GM21526 (cell line): Measurements from ENCODE around the gene DYNC2I2.
"Not testable (repeated sequence)": the region's sequence is repeated elsewhere in the genome, so short reads cannot be mapped to it uniquely, and the experiment has no call there.

Experiments
- ATAC-seq: cut with Tn5 transposase; IDR thresholded peaks from one replicate; pipeline ENCODE4 v1.9.1; 2021; ENCODE audit warnings: moderate library complexity; ENCODE audit not compliant: unreplicated experiment, low FRiP score

Gene DYNC2I2

GRCh38 chr9:128687453-128687852 lies 30.8 kb upstream of the DYNC2I2 start:
- ATAC-seq = no peak

- no peak for ATAC-seq
These were observed 29.2 kb upstream of the DYNC2I2 start for GRCh38 chr9:128685636-128686489.

DNA sequence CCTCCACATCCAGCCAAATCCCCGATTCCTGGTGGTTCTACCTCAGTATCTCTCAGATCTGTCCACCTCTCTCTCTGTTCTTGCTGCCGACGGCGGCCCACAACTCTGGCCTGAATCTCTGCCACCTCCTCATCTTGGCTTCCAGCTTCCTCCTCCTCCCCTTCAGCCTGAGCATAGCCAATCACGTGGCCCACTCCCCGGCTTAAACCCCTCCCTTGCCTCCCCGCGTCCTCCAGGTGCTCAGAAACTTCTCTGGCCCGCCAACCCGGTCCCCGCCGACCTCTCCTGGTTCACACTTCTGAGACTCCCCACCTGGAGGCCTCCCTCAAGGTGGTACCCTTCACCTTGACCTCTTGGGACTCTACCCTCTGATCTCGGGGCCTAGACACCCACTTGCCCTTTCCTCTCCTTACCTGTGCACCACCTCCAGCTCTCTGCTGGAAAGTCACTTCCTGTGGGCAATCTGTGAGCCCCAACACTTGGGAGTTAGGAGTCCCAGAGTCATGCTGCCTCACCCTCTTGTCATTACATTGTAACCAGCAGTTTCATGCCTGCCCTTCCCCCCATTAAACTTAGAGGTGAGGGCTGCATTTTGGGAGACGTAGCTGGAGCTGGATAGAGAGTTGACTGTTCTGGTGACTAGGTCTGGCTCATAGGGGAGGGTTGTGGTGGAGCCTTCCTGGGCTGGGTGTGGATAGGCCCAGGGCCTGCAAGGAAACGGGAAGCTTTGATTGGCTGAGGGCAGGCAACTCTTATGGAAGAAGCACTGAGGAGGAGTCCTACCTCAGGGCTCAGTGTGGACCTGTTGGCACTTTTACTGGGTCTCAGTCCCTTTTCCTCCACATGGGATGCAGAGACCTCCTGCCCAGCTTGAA lies 27.9 kb upstream of the DYNC2I2 start:
- ATAC-seq = no peak

DNA sequence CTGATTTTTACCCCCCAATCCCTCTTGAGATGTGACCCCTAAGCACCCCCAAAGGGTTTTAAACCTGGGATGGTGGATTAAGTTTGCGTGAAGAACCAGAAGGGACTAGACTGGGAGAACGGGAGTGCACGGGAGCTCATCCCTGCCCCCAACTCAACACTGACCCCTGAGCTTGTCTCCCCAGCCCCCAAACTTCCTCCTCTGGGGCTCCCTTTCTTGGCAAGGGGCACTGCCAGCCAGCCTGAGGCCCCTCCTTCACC lies 27.3 kb upstream of the DYNC2I2 start:
- ATAC-seq = no peak

DNA sequence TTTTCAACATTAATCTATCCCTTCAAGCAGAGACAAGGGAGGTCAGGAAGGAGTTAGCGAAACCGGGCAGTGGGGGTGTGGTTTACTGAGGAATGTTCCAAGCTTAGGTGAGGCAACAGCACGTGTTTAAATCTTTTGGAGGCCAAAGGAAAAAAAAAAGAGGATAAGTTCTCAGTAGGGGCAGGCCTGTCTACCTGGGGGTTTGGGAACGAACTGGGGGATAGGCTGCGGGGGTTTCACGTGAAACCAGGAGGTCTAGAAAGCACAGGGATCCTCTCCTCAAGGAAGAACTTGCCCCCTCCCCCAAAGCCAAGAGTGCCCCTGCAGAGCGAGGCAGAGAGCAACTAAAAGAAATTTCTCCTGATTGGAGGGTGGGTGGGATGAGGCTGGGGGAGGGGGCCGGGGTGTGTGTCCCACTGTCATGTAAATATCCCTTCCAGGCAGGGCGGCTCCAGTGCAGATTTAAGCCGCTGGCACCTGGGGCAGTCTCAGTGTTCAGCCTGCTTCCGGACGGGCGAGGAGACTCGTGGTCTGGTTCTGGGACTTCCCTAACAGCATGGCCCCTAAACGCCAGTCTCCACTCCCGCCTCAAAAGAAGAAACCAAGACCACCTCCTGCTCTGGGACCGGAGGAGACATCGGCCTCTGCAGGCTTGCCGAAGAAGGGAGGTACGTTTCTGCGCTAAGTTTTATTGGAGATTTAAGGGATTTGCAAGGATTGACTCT lies 26.9 kb upstream of the DYNC2I2 start:
- no peak for ATAC-seq

- no peak for ATAC-seq
These were observed 21.1 kb upstream of the DYNC2I2 start for GRCh38 chr9:128677794-128678193.

GRCh38 chr9:128675382-128675781 lies 18.7 kb upstream of the DYNC2I2 start:
- ATAC-seq = no peak

- no peak for ATAC-seq
These were observed 13.1 kb upstream of the DYNC2I2 start for GRCh38 chr9:128669786-128670185.

DNA sequence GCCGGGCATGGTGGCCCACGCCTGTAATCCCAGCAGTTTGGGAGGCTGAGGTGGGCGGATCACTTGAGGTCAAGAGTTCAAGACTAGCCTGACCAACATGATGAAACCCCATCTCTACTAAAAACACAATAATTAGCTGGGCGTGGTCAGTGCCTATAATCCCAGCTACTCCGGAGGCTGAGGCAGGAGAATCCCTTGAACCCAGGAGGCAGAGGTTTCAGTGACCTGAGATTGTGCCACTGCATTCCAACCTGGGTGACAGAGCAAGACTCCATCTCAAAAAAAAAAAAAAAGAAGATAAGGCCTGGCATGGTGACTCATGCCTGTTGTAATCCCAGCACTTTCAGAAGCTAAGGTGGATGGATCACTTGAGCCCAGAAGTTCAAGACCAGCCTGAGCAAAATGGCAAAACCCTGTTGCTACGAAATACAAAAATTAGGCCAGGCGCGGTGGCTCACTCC lies 9.9 kb upstream of the DYNC2I2 start:
- ATAC-seq = not testable (repeated sequence)

GRCh38 chr9:128657796-128658195 lies 1.1 kb upstream of the DYNC2I2 start:
- ATAC-seq = no peak

DNA sequence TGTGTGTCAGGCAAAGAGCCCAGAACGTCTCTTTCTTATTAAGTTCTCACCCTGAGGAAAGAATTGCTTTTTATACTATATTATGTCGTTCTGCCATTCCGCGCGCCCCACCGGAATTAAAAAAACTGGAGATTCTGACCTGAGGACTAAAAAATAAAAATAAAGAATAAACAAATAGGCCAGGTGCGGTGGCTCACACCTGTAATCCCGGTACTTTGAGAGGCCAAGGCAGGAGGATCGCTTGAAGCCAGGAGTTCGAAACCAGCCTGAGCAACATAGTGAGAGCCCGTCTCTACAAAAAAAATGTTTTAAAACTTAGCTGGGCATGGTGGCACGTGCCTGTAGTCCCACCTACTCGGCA lies 677 bp upstream of the DYNC2I2 start:
- no peak for ATAC-seq

- no peak for ATAC-seq
These were observed 2.2 kb downstream of the DYNC2I2 start for GRCh38 chr9:128654481-128654880.

DNA sequence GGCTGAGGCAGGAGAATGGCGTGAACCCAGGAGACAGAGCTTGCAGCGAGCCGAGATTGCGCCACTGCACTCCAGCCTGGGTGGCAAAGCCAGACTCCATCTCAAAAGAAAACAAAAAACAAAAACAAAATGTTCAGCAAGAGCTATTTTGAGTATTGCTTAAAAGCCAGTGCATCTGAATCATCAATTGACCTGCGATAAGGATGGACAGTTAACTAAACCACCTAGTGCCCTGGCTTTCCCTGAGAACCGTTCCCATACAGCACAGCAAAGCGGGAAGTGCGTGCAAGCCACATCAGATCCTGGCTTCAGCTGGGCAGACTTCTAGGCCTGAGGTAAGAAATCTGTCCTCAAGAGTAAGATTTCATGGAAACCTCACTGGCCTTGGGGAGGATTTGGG lies 2.7 kb downstream of the DYNC2I2 start:
- ATAC-seq = no peak

- no peak for ATAC-seq
These were observed 4.8 kb downstream of the DYNC2I2 start for GRCh38 chr9:128651798-128652197.

- not testable (repeated sequence) for ATAC-seq
These were observed 8.4 kb downstream of the DYNC2I2 start for GRCh38 chr9:128648206-128648605.

GRCh38 chr9:128643519-128644300 lies 12.9 kb downstream of the DYNC2I2 start:
- ATAC-seq = no peak

DNA sequence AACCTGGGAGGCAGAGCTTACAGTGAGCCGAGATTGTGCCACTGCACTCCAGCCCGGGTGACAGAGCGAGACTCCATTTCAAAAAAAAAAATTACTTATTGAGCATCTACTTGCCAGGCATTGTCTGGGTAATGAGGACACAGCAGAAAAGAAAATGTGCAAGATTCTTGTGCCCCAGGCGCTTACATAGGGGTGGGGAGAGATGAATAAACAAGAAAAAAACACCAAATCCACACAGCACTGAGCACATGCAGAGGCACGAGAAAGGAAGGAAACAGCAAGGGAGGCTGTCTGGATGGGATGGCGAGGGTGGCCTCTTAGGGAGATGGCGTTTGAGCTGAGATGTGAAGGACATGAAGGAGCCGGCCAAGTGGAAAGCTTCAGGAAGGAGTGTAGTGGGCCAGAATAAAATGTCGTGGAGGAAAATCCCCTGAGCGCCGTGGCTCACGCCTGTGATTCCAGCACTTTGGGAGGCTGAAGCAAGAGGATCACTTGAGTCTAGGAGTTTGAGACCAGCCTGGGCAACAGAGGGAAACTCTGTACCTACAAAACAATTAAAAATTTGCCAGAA lies 13.9 kb downstream of the DYNC2I2 start:
- ATAC-seq = no peak

DNA sequence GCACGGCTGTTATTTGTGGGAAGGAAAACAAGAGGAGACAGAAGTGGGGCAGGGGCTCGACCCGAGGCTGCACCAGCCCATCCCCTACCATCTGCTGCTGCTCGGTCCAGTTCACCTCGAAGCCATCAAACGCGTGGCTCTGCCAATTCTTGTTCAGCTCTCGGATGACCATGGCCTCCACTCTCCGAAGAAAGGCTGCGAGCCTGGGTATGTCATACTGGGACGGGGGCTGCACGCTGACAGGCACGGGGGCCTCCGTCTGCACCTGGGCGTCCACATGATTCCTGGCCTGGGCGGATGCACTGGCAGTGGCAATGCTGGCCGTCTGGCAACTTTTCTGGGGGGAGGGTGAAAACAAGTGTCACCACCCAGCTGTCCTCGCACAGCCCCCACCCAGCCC lies 16.0 kb downstream of the DYNC2I2 start:
- no peak for ATAC-seq

GRCh38 chr9:128638580-128638979 lies 18.1 kb downstream of the DYNC2I2 start:
- no peak for ATAC-seq

- no peak for ATAC-seq
These were observed 19.0 kb downstream of the DYNC2I2 start for GRCh38 chr9:128637656-128638055.
